GM12873 (cell line): ENCODE measurements around the gene MAPK11.

Experiments
- TF ChIP-seq, protein P1 (sequence below): IDR thresholded peaks from 2 replicates; pipeline ENCODE4 v1.5.1; 2012; ENCODE audit warnings: low read depth, mild to moderate bottlenecking, moderate library complexity, low read length, control low read depth; ENCODE audit not compliant: insufficient read depth; ENCODE audit errors: missing control alignments

Gene MAPK11

DNA sequence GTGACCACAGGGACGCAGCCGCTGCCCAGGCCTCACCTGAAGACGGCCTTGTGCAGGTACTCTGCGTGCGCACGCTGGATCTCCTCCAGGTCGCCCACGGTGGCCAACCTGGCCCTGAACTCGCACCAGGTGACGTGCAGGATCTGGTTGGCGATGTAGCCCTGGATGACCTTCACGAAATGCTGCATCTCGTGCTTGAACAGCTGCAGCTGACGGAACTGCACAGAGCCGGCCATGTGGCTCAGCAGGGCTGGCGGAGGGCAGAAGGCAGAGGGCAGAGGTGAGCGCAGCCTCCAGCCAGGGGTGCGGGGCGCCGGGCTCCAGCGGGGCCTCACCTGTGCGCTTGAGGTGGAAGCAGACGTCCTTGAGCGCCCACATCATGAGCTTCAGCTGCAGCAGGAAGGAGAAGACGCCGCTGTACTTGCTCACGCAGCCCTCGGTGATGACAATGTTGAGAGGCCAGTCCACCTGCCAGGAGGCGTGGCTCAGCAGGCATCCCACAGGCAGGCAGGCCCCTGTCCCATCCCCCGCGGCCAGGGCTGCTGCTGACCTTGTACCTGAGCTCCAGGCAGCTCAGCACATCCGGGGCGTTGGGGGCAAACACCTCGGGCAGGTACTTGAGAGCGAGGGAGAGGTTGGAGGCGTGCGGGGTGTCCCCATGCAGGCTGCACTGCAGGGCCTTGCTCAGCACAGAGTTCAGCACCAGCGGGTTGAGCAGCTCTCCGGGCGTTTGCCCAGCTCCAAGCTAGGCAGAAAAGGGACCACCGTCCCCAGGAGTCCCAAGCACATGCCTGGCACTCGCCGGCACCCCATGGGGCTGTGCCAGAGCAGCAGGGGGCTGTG lies 51.8 kb downstream of the MAPK11 start:
- TF ChIP-seq, protein P1, sequence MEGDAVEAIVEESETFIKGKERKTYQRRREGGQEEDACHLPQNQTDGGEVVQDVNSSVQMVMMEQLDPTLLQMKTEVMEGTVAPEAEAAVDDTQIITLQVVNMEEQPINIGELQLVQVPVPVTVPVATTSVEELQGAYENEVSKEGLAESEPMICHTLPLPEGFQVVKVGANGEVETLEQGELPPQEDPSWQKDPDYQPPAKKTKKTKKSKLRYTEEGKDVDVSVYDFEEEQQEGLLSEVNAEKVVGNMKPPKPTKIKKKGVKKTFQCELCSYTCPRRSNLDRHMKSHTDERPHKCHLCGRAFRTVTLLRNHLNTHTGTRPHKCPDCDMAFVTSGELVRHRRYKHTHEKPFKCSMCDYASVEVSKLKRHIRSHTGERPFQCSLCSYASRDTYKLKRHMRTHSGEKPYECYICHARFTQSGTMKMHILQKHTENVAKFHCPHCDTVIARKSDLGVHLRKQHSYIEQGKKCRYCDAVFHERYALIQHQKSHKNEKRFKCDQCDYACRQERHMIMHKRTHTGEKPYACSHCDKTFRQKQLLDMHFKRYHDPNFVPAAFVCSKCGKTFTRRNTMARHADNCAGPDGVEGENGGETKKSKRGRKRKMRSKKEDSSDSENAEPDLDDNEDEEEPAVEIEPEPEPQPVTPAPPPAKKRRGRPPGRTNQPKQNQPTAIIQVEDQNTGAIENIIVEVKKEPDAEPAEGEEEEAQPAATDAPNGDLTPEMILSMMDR = no peak

GRCh38 chr22:50217543-50218152 lies 52.5 kb downstream of the MAPK11 start:
- TF ChIP-seq, protein P1 = no peak

DNA sequence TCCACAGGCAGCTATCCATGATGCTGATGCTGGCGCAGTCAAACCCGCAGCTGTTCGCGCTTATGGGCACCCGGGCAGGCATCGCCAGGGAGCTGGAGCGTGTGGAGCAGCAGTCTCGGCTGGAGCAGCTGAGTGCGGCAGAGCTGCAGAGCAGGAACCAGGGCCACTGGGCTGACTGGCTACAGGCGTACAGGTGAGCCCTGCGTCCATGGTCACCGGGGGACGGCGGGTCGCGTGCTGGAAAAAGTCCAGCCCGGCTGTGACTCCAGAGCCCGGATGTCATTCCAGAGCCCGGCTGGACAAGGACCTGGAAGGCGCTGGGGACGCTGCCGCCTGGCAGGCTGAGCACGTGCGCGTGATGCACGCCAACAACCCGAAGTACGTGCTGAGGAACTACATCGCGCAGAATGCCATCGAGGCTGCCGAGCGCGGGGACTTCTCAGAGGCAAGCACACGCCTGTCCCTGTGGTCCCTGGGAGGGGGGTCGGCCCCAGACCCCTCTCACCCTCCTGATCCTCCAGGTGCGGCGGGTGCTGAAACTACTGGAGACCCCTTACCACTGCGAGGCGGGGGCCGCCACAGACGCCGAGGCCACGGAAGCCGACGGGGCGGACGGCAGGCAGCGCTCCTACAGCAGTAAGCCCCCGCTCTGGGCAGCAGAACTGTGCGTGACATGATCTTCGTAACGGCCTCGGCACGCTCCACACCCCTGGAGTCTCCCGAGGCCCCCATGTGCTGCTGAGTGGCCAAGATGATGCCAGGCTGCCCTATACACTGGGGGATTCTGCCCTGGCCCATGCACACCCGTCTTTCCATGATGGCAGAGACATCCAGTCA lies 53.3 kb downstream of the MAPK11 start:
- TF ChIP-seq, protein P1 = no peak

DNA sequence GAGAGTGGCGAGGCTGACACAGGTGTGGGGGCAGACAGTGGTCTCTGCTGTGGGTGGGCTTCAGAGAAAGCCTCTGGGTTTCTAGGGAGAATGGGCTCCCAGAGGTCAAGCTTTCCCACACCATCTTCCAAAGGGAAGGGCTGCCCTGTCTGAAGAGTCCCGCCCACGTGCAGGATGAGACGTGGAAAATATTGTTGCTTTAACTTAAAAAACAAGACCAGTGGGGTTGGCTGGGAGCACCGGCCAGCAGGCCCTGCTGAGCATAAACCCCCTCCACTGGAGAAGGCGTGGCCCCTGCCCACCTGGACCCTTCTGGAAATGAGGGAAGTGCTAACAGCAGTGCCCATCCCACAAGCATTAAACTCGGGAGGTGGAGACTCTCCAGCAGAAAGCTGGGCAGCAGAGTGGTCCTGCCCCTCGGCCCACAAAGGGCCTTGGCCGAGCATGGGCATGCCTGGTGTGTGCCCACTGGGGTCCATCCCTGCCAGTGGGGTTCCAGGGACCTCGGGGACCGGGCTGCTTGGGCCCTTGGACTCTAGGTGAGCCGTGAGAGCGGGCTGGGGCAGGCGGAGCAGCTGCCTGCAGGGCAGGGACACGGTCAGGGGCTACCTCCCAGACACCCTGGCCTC lies 54.0 kb downstream of the MAPK11 start:
- TF ChIP-seq, protein P1 = no peak

GRCh38 chr22:50215297-50216054 lies 54.7 kb downstream of the MAPK11 start:
- TF ChIP-seq, protein P1 = no peak
